Mammary epithelial cell (primary cell): Measurements from ENCODE around the gene WDR37.

Experiments used
- CTCF ChIP-seq, 2 donors: IDR thresholded peaks in 1 of 2; conservative IDR thresholded peaks in 1 of 2; 2 replicates each; pipeline ENCODE4 v1.5.1; 2011 to 2012; ENCODE audit warnings: inconsistent platforms in 2 of 2, low read length in 2 of 2, mild to moderate bottlenecking in 2 of 2, control low read depth in 1 of 2, low read depth in 1 of 2; ENCODE audit not compliant: insufficient read depth in 1 of 2; ENCODE audit errors: extremely low read depth in 1 of 2
- EZH2 ChIP-seq: IDR thresholded peaks from 2 replicates; pipeline ENCODE4 v1.6.1; 2012; ENCODE audit warnings: low read length, inconsistent platforms, borderline replicate concordance

DNA sequence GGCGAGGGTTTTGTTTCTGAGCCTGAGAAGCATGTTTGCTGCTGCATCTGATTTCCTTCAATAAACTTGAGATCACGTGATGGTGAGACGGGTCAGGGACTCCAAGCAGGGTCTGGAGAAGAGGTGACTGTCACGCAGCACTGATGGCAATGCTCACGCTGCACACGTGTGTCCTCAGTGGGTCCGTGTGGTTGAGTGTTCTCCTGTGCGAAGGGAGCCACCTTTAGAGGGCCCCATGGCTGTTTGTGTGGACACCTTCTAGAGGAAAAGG, 100.4 kb downstream of the WDR37 start:
- TF ChIP-seq CTCF (conservative IDR thresholded peaks at IDR 0.05 in 1 of 2, IDR thresholded peaks at IDR 0.05 in 1 of 2; ENCODE audit: extremely low read depth in 1 of 2, insufficient read depth in 1 of 2, low read depth in 1 of 2, low read length in 2 of 2) (no peak), EZH2 (no peak)
